HCT116 (cell line): ENCODE data around the gene ERC2. TPM values are rescaled to one million over a fixed set of nuclear protein-coding genes. Genes with fewer than 3 reads are reported as not detected.

Experiments
- ATAC-seq: fragments of 200-7000 bp; cut with Tn5 transposase; 2 replicates; pipeline ENCODE4 v1.9.1; 2020; ENCODE audit warnings: mild to moderate bottlenecking, moderate library complexity
- BruUV-seq: library from RNA; stranded (reverse); fragments of 400-500 nt; replicated peaks from 2 replicates; lab custom pipeline; 2021; lab: Mats Ljungman, UMichigan
- CTCF ChIA-PET: fragments of 300-600 bp; sonication (Branson Sonifier 250); formaldehyde crosslinking; loops from one replicate; lab custom pipeline; 2021; ENCODE audit warnings: antibody characterized with exemption; lab: Charles Lee
- POLR2A ChIA-PET: fragments of 300-600, 350-600 bp; sonication (Branson Sonifier 250); formaldehyde crosslinking; loops from one replicate; lab custom pipeline; 2021; ENCODE audit warnings: antibody characterized with exemption; lab: Charles Lee
- RAD21 ChIA-PET, 2 experiments: fragments of 300-600 bp; sonication (Branson Sonifier 250); formaldehyde crosslinking; loops; one replicate each; lab custom pipeline; 2023; ENCODE audit warnings: low total read pairs in 2 of 2; ENCODE audit not compliant: uncharacterized antibody in 2 of 2, unreplicated experiment in 2 of 2, low non-redundant PET in 1 of 2; lab: Charles Lee
- DNase-seq: peaks from one replicate; pipeline ENCODE4 v3.0.0-alpha.2; 2010; ENCODE audit warnings: low read depth, low spot score
- H2AFZ ChIP-seq: fragments of 200-600 bp; shearing (Covaris generic), sonication (generic); 2 replicates; pipeline ENCODE4 v1.6.1; 2017; ENCODE audit warnings: low read depth, mixed run types, mixed read lengths, antibody characterized with exemption, low read length; ENCODE audit not compliant: poor library complexity, severe bottlenecking
- H3K27ac ChIP-seq: 2 replicates; pipeline ENCODE4 v1.5.1; 2012; ENCODE audit warnings: low read depth, low read length
- H3K27me3 ChIP-seq: fragments of 200-600 bp; sonication (generic); 2 replicates; pipeline ENCODE4 v1.6.1; 2016; ENCODE audit warnings: mixed run types, low read length, mixed read lengths; ENCODE audit not compliant: insufficient read depth
- H3K36me3 ChIP-seq, 2 experiments: fragments of 200-500 bp in 1 of 2; fragments of 200-600 bp in 1 of 2; sonication (Bioruptor generic) in 1 of 2; sonication (generic) in 1 of 2; 2 replicates each; pipeline versions ENCODE4 v1.5.1 to v1.6.1; 2014 to 2016; ENCODE audit warnings: low read length in 2 of 2, inconsistent platforms in 1 of 2, mixed read lengths in 1 of 2, mixed run types in 1 of 2; ENCODE audit not compliant: insufficient read depth in 2 of 2, control insufficient read depth in 1 of 2
- H3K4me1 ChIP-seq, 2 experiments: fragments of 200-600 bp in 1 of 2; sonication (generic) in 1 of 2; 2 replicates each; pipeline versions ENCODE4 v1.5.1 to v1.6.1; 2012 to 2017; ENCODE audit warnings: low read length in 2 of 2, inconsistent platforms in 1 of 2, mild to moderate bottlenecking in 1 of 2, mixed read lengths in 1 of 2, mixed run types in 1 of 2, moderate library complexity in 1 of 2; ENCODE audit not compliant: insufficient read depth in 2 of 2, control insufficient read depth in 1 of 2
- H3K4me2 ChIP-seq: fragments of 200-600 bp; sonication (generic); 2 replicates; pipeline ENCODE4 v1.6.1; 2017; ENCODE audit warnings: mixed run types, low read length, mixed read lengths
- H3K4me3 ChIP-seq, 2 experiments: fragments of 200-600 bp in 1 of 2; sonication (generic) in 1 of 2; replicated peaks in 1 of 2; 2 replicates each; pipeline ENCODE4 v1.5.1; 2011 to 2016; ENCODE audit warnings: low read length in 2 of 2, control low read depth in 1 of 2, low read depth in 1 of 2, mild to moderate bottlenecking in 1 of 2, mixed read lengths in 1 of 2, mixed run types in 1 of 2
- H3K79me2 ChIP-seq: fragments of 200-600 bp; sonication (generic); 2 replicates; pipeline ENCODE4 v1.6.1; 2017; ENCODE audit warnings: mild to moderate bottlenecking, mixed run types, low read length, moderate library complexity, mixed read lengths; ENCODE audit not compliant: insufficient read depth
- H3K9ac ChIP-seq: fragments of 200-600 bp; sonication (generic); 2 replicates; pipeline ENCODE4 v1.6.1; 2016; ENCODE audit warnings: low read length, mixed read lengths
- H3K9me2 ChIP-seq: fragments of 200-600 bp; sonication (generic), shearing (Covaris generic); 2 replicates; pipeline ENCODE4 v1.6.1; 2017; ENCODE audit warnings: mixed run types, mild to moderate bottlenecking, moderate library complexity; ENCODE audit not compliant: insufficient read depth
- H3K9me3 ChIP-seq, 2 experiments: fragments of 200-500 bp in 1 of 2; fragments of 200-600 bp in 1 of 2; sonication (Bioruptor generic) in 1 of 2; sonication (generic) in 1 of 2; 2 replicates each; pipeline ENCODE4 v1.6.1; 2014 to 2017; ENCODE audit warnings: low read length in 2 of 2, mixed read lengths in 2 of 2, inconsistent platforms in 1 of 2, low read depth in 1 of 2, mild to moderate bottlenecking in 1 of 2, mixed run types in 1 of 2, moderate library complexity in 1 of 2; ENCODE audit not compliant: control insufficient read depth in 1 of 2, insufficient read depth in 1 of 2
- H4K20me1 ChIP-seq: fragments of 200-600 bp; sonication (generic), shearing (Covaris generic); 2 replicates; pipeline ENCODE4 v1.6.1; 2017; ENCODE audit warnings: mixed run types, mild to moderate bottlenecking, moderate library complexity; ENCODE audit not compliant: insufficient read depth
- EGR1 ChIP-seq: IDR thresholded peaks from 2 replicates; pipeline ENCODE4 v1.6.1; 2012; ENCODE audit warnings: low read depth
- EZH2phosphoT487 ChIP-seq: fragments of 200-600 bp; IDR thresholded peaks from 2 replicates; pipeline ENCODE4 v1.6.1; 2018; ENCODE audit warnings: antibody characterized with exemption, borderline replicate concordance
- FOSL1 ChIP-seq: IDR thresholded peaks from 2 replicates; pipeline ENCODE4 v1.6.1; 2012; ENCODE audit warnings: low read depth
- POLR2AphosphoS5 ChIP-seq: IDR thresholded peaks from 2 replicates; pipeline ENCODE4 v1.6.1; 2011; ENCODE audit warnings: mild to moderate bottlenecking, low read depth, low read length, moderate library complexity
- ZNF274 ChIP-seq: fragments of 200-500 bp; sonication (Bioruptor generic); IDR thresholded peaks from 2 replicates; pipeline ENCODE4 v1.6.1; 2014; ENCODE audit warnings: mild to moderate bottlenecking, low read depth, low read length, inconsistent platforms
- intact Hi-C: fragments of 100-400 bp; cut with micrococcal nuclease; formaldehyde crosslinking; loops from 2 replicates; pipeline ENCODE4 v1.10.0; 2022
- total RNA-seq: library from RNA; stranded (reverse); gene quantifications from one replicate; pipeline ENCODE4 v1.2.1, GENCODE V29; 2021; ENCODE audit not compliant: unreplicated experiment
- TF ChIP-seq, protein P1 (sequence below): IDR thresholded peaks from 2 replicates; pipeline ENCODE4 v1.6.1; 2011; ENCODE audit warnings: mild to moderate bottlenecking, low read length, moderate library complexity; ENCODE audit not compliant: insufficient replicate concordance; ENCODE audit errors: extremely low read depth
- TF ChIP-seq, protein P2 (sequence below), 3 experiments: fragments of 200-600 bp in 1 of 3; sonication (generic) in 1 of 3; IDR thresholded peaks in 2 of 3; conservative IDR thresholded peaks in 1 of 3; 2 replicates each; pipeline ENCODE4 v1.5.1; 2012 to 2017; ENCODE audit warnings: low read depth in 2 of 3, low read length in 2 of 3, antibody characterized with exemption in 1 of 3, borderline replicate concordance in 1 of 3, control low read depth in 1 of 3, mild to moderate bottlenecking in 1 of 3, mixed read lengths in 1 of 3, mixed run types in 1 of 3, moderate library complexity in 1 of 3; ENCODE audit not compliant: insufficient read depth in 1 of 3

Gene ERC2
- total RNA-seq, 1 experiment from 2014 or later, result not detected

DNA sequence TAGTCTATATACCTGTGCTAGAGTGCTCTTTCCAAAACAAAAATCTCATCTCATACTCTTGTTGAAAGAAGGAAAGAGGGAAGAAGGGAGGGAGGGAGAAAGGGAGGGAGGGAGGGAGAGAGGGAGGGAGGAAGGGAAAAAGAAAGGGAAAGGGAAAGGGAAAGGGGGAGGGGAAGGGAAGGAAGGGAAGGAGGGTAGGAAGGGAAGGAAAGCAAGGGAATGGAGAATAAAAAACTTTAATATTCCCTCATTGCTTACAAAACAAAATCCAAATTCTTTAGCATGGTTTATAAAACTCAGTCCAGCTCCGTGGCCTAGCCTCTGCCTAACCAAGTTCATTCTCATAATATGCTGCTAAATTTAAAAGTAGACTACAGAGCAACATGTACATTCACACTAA lies 104.5 kb downstream of the ERC2 start:
- Histone ChIP-seq H3K36me3 (no peaks in the 10 kb centered on the region), H3K4me2 (no peak overlapping the region), H3K27ac (no peak overlapping the region), H3K9me2 (no peaks in the 10 kb centered on the region), H4K20me1 (no peaks in the 10 kb centered on the region), H3K79me2 (no peaks in the 10 kb centered on the region), H3K9ac (no peak overlapping the region), H3K9me3 (no peaks in the 10 kb centered on the region), H3K4me3 (no peak overlapping the region), H3K27me3 (peaks cover 34% of the 10 kb centered on the region)
- ATAC-seq (no peak), DNase-seq (no peak)
- ChIA-PET RAD21 (no interaction called here), POLR2A (no interaction called here), CTCF (no interaction called here)
- intact Hi-C loops, result no loop called here
- TF ChIP-seq, protein P1, sequence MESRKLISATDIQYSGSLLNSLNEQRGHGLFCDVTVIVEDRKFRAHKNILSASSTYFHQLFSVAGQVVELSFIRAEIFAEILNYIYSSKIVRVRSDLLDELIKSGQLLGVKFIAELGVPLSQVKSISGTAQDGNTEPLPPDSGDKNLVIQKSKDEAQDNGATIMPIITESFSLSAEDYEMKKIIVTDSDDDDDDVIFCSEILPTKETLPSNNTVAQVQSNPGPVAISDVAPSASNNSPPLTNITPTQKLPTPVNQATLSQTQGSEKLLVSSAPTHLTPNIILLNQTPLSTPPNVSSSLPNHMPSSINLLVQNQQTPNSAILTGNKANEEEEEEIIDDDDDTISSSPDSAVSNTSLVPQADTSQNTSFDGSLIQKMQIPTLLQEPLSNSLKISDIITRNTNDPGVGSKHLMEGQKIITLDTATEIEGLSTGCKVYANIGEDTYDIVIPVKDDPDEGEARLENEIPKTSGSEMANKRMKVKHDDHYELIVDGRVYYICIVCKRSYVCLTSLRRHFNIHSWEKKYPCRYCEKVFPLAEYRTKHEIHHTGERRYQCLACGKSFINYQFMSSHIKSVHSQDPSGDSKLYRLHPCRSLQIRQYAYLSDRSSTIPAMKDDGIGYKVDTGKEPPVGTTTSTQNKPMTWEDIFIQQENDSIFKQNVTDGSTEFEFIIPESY, result no peak
- TF ChIP-seq, protein P2, sequence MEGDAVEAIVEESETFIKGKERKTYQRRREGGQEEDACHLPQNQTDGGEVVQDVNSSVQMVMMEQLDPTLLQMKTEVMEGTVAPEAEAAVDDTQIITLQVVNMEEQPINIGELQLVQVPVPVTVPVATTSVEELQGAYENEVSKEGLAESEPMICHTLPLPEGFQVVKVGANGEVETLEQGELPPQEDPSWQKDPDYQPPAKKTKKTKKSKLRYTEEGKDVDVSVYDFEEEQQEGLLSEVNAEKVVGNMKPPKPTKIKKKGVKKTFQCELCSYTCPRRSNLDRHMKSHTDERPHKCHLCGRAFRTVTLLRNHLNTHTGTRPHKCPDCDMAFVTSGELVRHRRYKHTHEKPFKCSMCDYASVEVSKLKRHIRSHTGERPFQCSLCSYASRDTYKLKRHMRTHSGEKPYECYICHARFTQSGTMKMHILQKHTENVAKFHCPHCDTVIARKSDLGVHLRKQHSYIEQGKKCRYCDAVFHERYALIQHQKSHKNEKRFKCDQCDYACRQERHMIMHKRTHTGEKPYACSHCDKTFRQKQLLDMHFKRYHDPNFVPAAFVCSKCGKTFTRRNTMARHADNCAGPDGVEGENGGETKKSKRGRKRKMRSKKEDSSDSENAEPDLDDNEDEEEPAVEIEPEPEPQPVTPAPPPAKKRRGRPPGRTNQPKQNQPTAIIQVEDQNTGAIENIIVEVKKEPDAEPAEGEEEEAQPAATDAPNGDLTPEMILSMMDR (IDR thresholded peaks at IDR 0.05 in 2 of 3, conservative IDR thresholded peaks at IDR 0.05 in 1 of 3; ENCODE audit: borderline replicate concordance in 1 of 3, insufficient read depth in 1 of 3, low read depth in 2 of 3, low read length in 2 of 3), result no peak
- no peak for TF ChIP-seq EZH2phosphoT487
- no peak for TF ChIP-seq ZNF274
- no peak for TF ChIP-seq POLR2AphosphoS5
- no peak for TF ChIP-seq FOSL1
- no peak for TF ChIP-seq EGR1
- TF ChIP-seq, all 23 proteins: peak for 0
- Histone ChIP-seq H2AFZ (no peak overlapping the region), H3K4me1 (no peaks in the 10 kb centered on the region)
- no TSS peak for BruUV-seq
